Left forelimb (tissue), 1 donor: Measurements from ENCODE around the gene ADCY5.
"Not testable (repeated sequence)": the region's sequence is repeated elsewhere in the genome, so short reads cannot be mapped to it uniquely, and the experiment has no call there.

Experiments used
- DNase-seq: peaks from one replicate; pipeline ENCODE4 v3.0.0-alpha.2; 2018; ENCODE audit warnings: low spot score

ADCY5 gene

DNA sequence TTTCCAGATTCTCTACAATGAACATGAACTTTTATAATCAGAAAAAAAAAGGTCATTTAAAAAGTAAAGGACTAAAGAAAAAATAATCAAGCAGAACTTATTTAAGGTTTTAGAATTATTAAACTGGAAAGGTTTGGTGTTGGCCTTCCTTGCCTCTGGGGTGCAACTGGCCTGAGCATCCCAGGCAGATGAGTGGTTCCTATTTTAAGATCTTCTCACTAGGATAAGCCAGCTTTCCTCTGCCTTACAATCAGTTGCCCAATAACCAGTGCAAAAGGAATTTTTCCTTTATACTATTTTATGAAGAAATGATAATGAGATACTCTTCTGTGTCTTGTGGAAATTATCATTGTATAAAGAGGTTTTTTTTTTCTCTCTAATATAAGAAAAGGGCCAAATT, 190.5 kb downstream of the ADCY5 start:
- DNase-seq: no peak

DNA sequence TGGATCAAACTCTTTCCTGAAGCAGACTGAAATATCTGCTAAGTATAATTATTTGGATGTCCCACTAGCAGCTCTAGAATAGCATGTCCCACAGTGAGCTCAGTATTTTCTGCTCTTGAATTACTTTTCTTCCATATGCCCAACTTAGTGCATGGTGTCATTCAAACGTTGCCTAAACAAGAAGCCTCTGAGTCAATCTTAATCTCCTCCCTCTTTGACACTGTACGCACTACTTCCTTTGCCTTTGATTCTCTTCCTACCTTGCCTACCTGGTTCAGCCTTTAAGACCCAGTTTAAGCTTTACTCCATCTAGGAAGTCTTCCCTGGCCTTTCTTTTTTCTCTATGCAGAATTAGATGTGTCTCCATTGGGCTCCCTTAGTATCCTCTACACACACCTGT, 192.6 kb downstream of the ADCY5 start:
- no peak for DNase-seq

DNA sequence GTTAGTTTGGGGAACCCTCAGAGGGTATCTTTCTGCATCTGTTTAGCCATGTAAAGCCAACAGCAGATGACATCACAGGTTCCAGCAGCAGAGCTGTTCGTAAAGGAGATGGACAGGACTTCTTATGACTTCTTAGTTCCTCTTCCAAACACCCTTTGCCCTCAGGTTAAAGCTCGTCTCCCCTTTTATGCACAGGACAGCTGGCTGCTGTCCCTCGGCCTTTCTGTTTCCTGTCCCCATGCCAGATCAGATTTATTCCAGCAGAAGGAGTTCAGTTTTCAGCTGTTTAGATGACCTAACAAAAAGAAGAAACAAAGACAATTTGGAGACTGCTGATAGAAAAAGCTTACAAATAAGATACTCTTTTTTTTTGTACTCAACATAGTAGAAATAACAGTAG, 202.0 kb downstream of the ADCY5 start:
- no peak for DNase-seq

DNA sequence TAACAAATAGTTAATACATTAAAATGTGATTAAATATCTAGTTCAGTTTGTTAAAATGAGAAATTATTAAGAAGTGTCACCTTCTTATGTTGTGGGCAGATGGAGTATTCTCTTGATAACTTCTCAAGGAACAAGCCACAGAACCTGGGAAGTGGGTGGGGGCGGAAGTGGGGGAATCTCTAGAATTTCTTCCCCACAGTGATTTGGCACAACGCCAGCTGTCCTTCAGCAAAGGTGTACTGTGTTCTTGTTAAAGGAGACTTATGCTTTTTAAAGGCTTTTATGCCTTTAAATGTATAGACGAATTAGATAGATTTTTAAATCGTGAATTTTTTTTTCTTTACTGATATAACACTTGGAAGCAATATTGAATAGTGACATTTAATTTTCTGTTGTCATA, 204.8 kb downstream of the ADCY5 start:
- no peak for DNase-seq

DNA sequence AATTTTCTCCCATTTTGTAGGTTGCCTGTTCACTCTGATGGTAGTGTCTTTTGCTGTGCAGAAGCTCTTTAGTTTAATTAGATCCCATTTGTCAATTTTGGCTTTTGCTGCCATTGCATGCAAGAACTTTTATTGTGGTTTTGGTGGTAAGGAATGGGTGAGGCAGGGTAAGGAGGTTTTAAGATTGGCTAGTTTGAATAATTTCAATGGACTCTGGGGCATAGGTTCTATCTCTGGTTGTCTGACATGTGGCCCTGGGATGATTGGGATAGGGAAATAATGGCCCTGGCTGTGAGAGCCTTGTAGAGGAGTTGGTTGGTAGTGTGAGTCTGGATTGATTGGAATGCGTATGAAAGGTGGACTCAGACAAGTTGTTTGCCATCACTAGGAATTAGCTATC, 209.1 kb downstream of the ADCY5 start:
- no peak for DNase-seq

DNA sequence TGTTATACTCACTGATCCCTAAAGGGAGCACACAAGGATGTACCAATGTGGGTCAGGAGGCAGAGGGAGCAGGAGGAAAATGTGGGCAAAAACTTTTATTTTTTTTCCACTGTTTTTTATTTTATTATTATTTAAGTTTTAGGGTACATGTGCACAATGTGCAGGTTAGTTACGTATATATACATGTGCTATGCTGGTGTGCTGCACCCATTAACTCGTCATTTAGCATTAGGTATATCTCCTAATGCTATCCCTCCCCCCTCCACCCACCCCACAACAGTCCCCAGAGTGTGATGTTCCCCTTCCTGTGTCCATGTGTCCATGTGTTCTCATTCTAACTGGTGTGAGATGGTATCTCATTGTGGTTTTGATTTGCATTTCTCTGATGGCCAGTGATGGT, 209.7 kb downstream of the ADCY5 start:
- DNase-seq: not testable (repeated sequence)

DNA sequence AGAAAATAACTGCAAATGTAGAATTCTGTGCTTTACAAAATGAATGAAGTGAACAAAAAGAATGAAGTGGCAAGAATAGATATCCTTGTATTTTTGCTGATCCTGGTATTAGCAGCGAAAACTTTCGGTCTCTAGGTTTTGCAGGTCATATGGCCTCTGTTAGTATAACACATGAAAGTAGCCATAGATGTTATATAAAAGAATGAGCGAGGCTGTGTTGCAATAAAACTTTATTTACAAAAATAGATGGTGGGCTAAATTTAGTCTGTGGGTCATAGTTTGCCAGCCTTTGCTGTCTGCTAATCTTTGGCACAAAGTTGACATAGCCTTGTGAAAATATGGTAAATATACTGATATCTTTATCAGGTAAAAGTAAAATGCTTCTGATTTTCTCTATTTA, 212.0 kb downstream of the ADCY5 start:
- no peak for DNase-seq
